Measurements from ENCODE around the gene SLC31A2.
A peak's percentile ranks its signal among the peaks of the same experiment; 100 is the strongest.
"Not testable (repeated sequence)": the region's sequence is repeated elsewhere in the genome, so short reads cannot be mapped to it uniquely, and the experiment has no call there.

Gene SLC31A2

DNA sequence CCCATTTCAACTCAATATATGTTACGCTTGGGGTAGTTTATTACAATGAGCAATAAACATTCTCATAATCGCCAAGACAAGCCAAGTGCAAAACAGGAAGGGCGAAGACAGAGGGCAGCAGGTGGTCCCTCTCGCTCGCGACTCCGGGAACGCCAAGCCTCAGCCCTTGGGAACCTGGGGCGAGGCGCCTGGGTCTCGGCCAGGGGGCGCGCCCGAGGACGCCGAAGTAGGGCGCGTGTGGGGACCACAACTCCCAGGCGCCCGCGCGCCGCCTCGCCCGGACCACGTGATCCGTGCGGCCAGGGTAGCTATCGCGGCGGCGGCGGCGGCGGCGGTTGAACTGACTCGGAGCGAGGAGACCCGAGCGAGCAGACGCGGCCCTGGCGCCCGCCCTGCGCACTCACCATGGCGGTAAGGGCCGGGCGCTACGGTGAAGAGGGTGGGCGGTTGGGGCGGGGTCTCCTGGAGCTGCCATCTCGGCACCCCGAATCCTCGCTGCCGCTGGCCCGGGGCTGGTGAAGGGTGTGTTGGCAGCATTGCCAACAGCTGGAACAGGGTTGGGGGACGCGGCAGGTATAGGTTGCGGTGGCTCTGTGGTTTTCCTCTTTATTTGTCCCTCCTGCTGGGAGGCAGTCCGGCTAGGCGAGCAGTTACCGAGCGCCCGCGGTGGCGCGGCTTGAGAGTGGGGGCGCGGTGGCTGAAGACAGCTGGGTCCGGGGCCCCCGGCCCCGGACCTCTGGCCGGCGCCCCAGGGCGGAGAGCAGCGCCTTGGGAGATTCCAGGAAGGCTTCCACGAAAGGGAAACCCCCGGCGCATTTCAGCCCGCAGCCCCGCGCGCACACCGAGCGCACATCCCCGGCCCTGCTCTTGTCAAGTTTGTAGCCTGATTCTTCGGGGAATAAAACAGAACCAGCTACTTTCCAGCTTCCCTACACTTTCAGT lies at the start of gene SLC31A2:
SLC31A2 (plus strand) TSS at position 338 of the 942 bp plus-strand sequence; CDS start at position 406, 68 bp downstream.
- DNase-seq, result peak; percentile 68

- DNase-seq, result not testable (repeated sequence)
Measured at GRCh38 chr9:113105345-113105744, 45.5 kb upstream of the SLC31A2 start.

- not testable (repeated sequence) for DNase-seq
Measured at GRCh38 chr9:113111065-113111951, 39.5 kb upstream of the SLC31A2 start.

- not testable (repeated sequence) for DNase-seq
Measured at GRCh38 chr9:113112706-113113510, 37.9 kb upstream of the SLC31A2 start.

DNA sequence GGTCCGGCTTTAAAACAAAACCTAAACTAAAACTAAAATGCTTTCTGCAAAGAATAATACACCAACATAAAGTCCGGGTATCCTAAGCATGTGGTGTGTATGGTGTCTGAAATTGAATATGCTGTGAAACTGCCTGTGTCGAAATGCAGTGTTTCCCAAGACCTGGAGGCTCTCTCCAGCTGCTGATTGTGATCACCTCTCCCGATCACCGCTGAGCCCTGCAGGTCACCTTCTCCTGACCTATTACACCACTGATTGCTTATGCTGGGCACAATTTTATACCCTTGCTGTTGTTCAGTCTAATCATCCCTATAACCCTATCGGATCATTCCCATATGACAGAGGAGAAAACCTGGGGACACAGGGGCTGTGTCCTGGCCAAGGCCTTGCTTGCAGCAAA lies 32.0 kb upstream of the SLC31A2 start:
- DNase-seq, result not testable (repeated sequence)

DNA sequence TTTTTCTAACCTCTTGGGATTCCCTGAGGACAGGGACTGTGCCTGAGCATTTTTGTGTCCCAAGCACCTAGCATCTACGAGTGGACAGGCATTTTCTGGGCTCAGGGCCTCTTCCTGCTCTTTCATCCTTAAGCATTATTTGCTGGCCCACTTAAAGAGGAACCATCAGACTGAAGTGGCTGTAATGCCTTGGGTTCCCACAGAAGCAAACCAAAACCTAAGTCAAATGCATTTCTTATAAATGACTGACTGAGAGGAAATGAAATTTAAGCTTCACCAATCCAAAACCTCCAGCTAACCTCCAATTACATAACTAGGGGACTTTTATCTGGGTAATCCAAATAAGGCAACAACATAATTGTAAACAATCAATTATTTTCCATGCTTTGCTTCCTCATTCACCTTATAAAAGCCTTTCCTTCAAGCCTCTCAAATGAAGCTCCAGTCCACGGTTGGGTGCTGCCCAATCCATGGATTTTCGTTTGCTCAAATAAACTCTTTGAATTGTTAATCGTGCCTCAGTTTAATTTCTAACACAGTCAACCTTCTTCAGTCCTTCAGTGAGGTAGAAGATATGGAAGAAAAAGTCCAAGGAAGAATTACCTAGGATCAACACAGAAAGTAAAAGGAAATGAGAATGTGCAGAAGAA lies 25.3 kb upstream of the SLC31A2 start:
- no peak for DNase-seq

DNA sequence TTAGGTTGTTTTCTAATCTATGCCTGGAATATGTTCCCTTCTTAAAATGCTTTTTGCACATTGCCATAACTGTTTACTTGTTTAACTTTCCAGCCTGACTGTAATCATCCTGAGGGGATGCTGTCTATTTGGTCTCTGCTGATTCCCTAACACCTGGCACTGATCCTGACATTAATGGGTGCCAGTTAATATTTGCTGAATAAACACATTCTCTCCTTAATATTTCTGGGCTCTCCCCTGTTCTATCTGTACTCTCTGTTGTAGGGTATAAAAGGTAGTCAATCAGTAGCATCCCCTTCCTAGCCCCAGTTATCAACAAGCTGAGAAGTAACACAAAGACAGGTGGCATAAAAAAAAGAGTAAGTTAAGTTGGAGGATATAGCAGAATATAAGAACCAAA lies 21.3 kb upstream of the SLC31A2 start:
- no peak for DNase-seq

GRCh38 chr9:113129884-113130283 lies 20.9 kb upstream of the SLC31A2 start:
- no peak for DNase-seq

DNA sequence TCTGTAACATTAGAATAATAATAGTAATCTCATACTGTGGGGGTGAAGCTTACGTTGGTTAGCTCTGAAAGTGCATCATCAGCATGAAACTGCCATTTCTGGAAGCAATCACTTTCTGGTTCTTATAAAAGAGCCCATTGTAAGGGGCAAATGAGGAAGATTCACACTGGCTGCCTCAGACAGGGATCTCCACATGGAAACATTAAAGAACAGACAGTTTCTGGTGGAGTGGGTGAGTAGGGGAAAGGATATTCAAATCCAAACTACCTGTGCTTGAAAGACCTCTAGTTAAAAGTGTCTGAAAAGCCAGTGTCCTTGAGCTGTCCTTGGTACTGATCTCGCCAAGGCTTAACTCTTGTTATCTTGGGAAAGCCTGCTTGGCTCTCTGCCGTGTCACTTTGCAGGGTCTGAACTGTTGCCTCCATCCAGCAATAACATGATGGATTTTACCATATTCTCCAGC lies 19.1 kb upstream of the SLC31A2 start:
- DNase-seq, result peak; percentile 22

DNA sequence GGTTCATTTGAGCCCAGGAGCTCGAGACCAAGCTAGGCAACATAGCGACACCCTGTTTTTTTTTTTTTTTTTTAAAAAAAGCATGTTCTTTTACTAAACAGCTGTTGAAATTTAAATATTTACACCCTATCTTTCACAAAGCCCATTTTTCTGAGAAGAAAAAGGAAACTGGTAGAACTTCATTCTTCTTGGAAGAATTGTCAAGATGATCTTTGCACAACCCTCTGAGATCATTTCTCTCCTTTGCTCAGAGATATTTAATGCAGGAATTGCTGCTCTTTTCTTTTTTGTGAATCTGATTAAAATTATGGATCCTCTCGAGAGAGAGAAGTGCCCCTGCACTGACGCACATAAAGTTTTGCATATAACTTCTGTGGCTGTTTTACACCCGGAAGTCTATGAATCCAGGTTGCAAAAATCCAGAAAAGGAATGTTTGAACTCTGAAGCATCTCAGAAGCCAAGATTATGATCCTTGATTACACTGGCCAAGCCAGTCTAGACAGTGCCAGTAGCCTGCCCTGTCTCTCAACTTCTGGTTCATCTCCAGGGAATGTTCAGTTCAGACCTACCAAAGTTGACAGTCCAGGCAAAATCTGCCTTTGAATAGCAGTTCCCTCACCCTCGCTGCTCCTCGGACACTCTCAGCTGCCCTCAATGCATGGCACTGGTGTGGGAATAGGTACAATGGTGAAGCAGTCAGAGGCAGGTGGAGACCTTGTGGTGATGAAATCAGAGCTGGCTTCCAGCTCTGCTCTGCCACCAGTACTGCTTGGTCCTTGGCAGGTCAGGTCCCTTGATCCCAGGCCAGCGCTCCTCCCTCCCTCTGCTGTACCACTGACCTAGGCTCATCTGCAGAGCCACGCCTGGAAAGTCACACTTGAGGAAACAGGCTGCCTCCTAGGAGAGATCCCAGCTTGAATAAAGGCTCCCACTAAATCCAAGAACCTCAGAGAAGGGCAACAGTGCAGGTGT lies 13.3 kb upstream of the SLC31A2 start:
- no peak for DNase-seq

DNA sequence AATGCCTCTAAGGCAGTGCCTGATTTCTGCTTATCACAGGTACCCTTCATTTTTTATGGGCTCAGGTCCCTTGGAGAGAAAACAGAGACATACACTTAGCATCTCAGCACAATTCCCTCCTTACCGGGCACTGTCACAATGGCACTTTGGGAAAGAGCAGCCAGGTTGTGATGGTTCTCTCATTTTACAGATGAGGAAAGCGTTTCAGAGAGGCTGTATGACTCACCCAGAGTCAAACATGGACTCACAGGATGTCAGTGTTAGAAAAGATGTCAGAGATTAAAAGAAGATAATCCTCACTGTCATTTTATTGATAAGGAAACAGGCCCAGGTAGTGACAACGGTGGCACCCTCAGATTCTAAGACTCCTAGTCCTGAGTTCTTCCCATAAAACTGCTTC lies 12.0 kb upstream of the SLC31A2 start:
- no peak for DNase-seq

GRCh38 chr9:113139225-113139829 lies 11.5 kb upstream of the SLC31A2 start:
- no peak for DNase-seq

DNA sequence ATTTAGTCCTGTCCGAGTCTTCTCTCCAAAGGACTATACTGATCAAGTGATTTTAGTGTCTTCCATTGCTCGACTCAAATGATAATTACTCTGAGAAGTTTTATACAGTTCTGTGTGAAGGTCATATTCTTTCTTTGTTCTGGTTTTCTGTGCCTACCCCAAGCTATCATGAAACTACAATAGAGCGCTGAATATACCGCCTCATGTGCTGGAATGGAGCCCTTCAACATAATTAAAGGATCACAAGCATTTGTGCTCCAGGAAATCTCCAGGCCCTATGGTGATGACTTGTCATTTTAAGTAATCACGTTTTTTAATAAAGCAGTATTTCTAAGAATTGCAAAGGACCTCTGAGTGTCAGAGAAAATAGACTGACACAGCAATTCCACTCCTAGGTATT lies 10.9 kb upstream of the SLC31A2 start:
- DNase-seq, result no peak

DNA sequence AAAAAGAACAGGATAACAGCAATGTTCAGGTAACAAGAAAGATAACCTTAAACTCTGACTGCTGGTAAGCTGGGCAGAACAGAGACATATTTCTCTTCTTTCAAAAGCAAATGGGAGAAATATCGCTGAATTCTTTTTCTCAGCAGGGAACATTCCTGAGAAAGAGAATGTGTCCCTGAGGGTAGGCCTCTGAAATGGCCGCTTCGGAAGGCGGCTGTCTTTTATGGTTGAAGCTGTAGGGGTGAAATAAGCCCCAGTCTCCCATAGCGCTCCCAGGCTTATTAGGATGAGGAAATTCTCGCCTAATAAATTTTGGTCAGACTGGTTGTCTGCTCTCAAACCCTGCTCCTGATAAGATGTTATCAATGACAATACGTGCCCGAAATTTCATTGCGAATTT lies 9.9 kb upstream of the SLC31A2 start:
- DNase-seq, result not testable (repeated sequence)

DNA sequence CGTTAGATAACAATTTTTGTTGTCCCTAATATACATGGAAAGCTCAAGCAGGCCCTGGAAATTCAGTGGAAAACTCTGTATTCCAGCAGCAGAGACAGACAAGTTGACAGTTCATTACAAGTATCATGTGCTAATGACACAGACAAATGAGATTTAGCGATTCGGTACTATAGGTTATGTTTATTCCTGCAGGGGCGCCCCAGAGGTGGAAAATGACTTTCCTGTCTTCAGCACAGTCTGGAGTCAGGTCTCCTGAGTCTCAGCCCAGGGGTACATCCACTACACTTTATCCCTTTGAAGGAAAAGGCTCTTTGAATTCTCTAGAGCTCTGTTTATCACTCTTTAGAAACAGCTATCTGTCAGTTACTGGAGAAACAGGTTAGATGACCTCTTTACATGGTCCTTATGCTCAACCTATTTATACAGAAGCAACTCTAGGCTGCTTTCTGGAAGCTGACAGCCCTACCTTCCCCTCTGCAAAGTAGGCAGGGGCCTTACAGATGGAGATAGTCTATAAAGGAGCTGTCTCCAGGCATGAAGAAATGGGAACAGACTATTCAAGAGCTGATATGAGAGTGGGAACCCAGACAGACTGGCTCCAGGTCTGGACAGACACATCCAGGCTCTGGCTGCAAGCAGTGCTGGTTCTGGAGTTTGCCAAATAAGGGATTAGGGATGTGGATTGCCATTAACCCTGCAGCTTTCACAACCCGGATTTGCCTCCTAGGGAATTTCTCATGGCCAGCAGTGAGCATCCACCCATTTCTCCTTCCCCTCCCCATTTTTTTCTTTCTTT lies 7.2 kb upstream of the SLC31A2 start:
- DNase-seq, result no peak

DNA sequence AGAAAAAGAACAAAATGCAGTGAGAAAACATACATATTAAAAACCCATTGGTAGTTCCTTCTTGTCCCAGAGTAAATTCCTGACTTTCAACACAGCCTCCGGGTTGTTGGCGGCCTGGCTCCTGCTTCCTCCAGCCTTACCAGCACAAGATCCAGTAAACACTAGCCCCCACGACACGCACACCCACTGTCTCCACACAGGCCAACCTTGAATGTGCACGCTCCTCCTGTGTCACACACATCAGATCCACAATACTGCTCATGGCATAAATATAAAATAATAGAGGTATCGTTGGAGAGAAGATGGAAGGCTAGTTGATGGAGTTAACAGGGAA lies 2.5 kb upstream of the SLC31A2 start:
- DNase-seq, result no peak

DNA sequence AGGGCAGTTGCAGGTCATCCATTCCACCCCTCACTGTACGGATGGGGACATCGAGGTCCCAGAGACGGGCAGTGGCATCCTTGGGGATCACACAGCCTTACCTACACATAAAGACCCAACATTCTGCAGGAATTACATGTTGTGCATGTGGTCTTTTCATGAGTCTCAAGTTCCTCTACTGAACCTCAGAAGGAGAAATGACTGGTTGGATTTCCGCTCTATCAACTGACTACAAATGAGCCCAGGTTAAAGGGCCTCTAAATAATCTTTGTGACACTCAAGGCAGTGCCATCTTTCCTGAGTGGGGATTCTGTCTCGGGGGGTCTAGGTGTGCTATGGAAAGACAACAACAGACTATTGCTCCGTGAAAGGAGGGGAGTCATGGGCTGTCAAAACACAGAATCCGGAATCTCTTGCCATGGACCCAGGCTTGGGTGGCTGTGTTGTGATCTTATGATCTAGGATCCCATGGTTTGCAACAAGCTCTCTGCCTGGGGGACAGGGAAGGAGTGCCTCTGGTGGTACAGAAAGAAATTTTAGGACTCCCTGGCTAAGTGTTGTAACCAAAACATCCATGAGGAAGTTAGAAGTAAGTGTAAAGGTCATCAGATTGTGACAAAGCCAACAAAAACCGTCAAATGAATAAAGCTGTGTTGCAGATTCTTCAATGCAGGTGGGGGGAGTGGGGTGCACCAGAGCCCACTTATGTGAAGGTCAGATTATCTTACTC lies 1.9 kb upstream of the SLC31A2 start:
- no peak for DNase-seq

GRCh38 chr9:113149561-113149960 lies 1.2 kb upstream of the SLC31A2 start:
- not testable (repeated sequence) for DNase-seq
